ENCODE data around the gene GRID2. TPM values are rescaled to one million over a fixed set of nuclear protein-coding genes. Genes with fewer than 3 reads are reported as not detected.

Gene GRID2
- total and polyA plus RNA-seq, 11 donors, result 0.29 to 0.38 (median 0.33) TPM; not detected in 8

DNA sequence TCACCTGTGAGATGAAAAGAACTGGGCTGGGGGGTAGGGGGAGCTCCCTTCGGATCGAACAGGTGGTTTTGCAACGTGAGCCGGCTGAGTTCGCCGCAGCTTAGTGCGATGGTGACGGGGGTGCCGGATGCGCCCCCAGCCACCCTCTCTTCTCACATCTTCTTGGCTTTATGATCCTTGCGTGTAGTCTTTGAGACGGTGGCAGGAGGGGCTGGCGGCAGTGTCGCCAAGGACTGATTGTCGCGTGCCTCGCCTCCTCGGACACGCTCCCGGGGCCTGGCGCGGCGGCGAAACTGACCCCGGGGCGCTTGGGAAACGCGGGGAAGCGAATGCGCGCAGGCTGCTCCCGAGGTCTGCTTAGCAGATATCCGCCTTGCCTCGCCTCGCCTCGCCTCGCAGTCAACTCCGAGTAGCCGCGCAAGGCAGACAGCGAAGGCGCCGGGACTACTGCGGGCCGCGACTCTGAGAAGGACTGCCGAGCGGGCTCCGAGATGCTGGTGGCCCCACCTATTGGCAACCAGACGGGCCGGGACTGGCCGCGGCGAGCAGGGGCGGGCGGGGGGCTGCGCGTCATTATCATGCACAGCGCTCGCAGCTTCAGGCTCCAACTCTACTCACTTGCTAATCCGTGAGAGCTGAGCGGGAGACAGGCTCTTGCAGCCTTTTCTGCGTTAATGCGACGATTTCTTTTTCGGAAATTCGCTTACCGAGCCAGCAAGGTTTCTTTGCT is 1.5 kb downstream of the GRID2 start:
- TF ChIP-seq CTCF (IDR thresholded peaks at IDR 0.05), result no peak
- no peak for TF ChIP-seq POLR2A (IDR thresholded peaks at IDR 0.05)
- Histone ChIP-seq H3K36me3 (no peaks in the 10 kb centered on the region), H3K27me3 (peaks cover 2 to 67% (median 39%) of the 10 kb centered on the region in 9 donors), H3K9me3 (no peaks in the 10 kb centered on the region), H3K4me3 (peak overlapping the region; percentile 23 to 55 (median 43)), H3K4me1 (peaks cover 0 to 29% (median 3%) of the 10 kb centered on the region in 12 donors), H3K27ac (no peak overlapping the region)
- intact Hi-C loops (cut with DNase I), result loop anchor here in 1 of 10 donors (10.0 kb wide), 1 partner anchor 79 kb away; no protein-coding TSS in a partner anchor
- WGBS, 4 donors, result 0 to 4% (median 1%) methylated on average over 20 to 68 of the region's 68 CpGs
- DNase-seq (peak; percentile 22 to 69 (median 39)), ATAC-seq (peak; percentile 37 to 84 (median 74))

GRCh38 chr4:92305878-92306520 is 2.2 kb downstream of the GRID2 start:
- TF ChIP-seq POLR2A (IDR thresholded peaks at IDR 0.05) (no peak), CTCF (IDR thresholded peaks at IDR 0.05) (no peak)
- Histone ChIP-seq H3K27me3 (peaks cover 2 to 62% (median 39%) of the 10 kb centered on the region in 9 donors), H3K4me1 (peaks cover 0 to 29% (median 3%) of the 10 kb centered on the region in 12 donors), H3K27ac (no peak overlapping the region), H3K4me3 (peak overlapping the region; percentile 23 to 55 (median 43)), H3K9me3 (no peaks in the 10 kb centered on the region), H3K36me3 (no peaks in the 10 kb centered on the region)
- ATAC-seq (no peak), DNase-seq (no peak)
- intact Hi-C loops (cut with DNase I), result loop anchor here in 1 of 10 donors (10.0 kb wide), 1 partner anchor 79 kb away; no protein-coding TSS in a partner anchor
- WGBS, 4 donors, result 3 to 9% (median 8%) methylated on average over 15 of the region's 15 CpGs

DNA sequence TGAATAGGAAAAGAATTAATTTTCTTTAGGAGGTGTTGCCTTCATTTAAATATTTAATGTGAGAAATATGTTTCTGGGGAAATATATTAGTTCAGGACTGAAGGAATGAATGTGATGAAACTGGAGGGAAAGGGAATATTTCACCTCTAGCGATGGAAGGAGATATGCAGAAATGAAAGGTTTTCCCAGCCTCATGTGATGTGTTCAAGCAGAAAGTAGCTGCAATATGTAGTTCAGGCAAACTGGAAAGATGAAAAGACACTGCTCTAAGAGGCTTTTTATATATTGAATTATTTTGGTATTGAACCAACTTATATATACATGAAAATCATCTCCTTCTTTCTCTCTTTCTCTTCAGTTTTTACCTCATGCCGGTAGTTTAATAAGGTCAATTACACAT is 3.4 kb downstream of the GRID2 start:
- Histone ChIP-seq H3K27me3 (peaks cover 2 to 55% (median 36%) of the 10 kb centered on the region in 9 donors), H3K36me3 (no peaks in the 10 kb centered on the region), H3K9me3 (no peaks in the 10 kb centered on the region), H3K4me1 (peaks cover 0 to 29% (median 3%) of the 10 kb centered on the region in 12 donors), H3K4me3 (no peak overlapping the region), H3K27ac (no peak overlapping the region)
- TF ChIP-seq POLR2A (IDR thresholded peaks at IDR 0.05), result no peak
- no peak for TF ChIP-seq CTCF (IDR thresholded peaks at IDR 0.05)
- WGBS, 4 donors, result 93 to 96% (median 95%) methylated on average over 2 of the region's 2 CpGs
- intact Hi-C loops (cut with DNase I), result loop anchor here in 1 of 10 donors (10.0 kb wide), 1 partner anchor 78 kb away; no protein-coding TSS in a partner anchor
- no peak for ATAC-seq
- DNase-seq, result no peak

DNA sequence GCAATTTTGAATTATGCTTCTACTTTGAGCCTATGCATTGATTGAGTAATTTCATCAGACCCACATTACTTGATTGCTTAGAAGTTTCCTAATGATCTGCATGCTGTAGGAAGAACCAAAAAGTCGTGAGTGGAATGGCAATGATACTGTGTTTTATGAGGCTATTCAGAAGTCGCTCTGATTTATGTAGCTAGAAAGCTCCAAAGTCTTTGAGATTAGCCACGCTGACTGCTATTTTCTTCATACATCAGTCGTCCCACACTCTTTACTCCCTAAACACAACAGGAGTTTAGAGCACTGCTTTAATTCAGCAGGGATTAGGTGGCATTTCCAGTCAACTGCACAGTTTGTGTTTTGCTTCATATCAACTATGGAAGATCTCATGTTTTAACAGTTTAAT is 4.1 kb downstream of the GRID2 start:
- no peak overlapping the region for H3K27ac ChIP-seq
- H3K27me3 ChIP-seq, result peaks cover 2 to 48% (median 31%) of the 10 kb centered on the region in 9 donors

More for the DNA sequence above, 4.1 kb downstream of the GRID2 start:
- TF ChIP-seq CTCF (IDR thresholded peaks at IDR 0.05), result no peak
- WGBS, 4 donors, result 68 to 81% (median 72%) methylated on average over 4 of the region's 4 CpGs
- no peak for ATAC-seq
- Histone ChIP-seq H3K36me3 (no peaks in the 10 kb centered on the region), H3K4me3 (no peak overlapping the region), H3K4me1 (peaks cover 0 to 29% (median 3%) of the 10 kb centered on the region in 12 donors), H3K9me3 (no peaks in the 10 kb centered on the region)
- intact Hi-C loops (cut with DNase I), result loop anchor here in 1 of 10 donors (10.0 kb wide), 1 partner anchor 77 kb away; no protein-coding TSS in a partner anchor
- no peak for DNase-seq
